Endothelial cell of umbilical vein (primary cell): ENCODE measurements around the gene ZNF524. TPM values are rescaled to one million over a fixed set of nuclear protein-coding genes. Genes with fewer than 3 reads are reported as not detected.

Source experiments
- BruUV-seq: library from RNA; stranded (reverse); fragments of 400-500 nt; replicated peaks from 2 replicates; lab custom pipeline; 2021; lab: Mats Ljungman, UMichigan
- CTCF ChIA-PET: fragments of 300-600, 350-600 bp; sonication (Branson Sonifier 250); formaldehyde crosslinking; loops from one replicate; lab custom pipeline; 2021; ENCODE audit warnings: antibody characterized with exemption, inconsistent platforms; lab: Charles Lee
- POLR2A ChIA-PET: fragments of 300-600, 350-600 bp; sonication (Branson Sonifier 250); formaldehyde crosslinking; loops from one replicate; lab custom pipeline; 2021; ENCODE audit warnings: antibody characterized with exemption, inconsistent platforms; lab: Charles Lee
- DNase-seq: peaks from one replicate; pipeline ENCODE4 v3.0.0-alpha.2; 2011; ENCODE audit warnings: low read depth, low spot score
- FAIRE-seq: peaks from 2 replicates; lab custom pipeline; 2011; peaks lifted over from hg19 to GRCh38; lab: Jason Lieb, UNC
- H2AFZ ChIP-seq: 2 replicates; pipeline ENCODE4 v1.6.0; 2012; ENCODE audit warnings: low read depth, low read length, control low read depth, inconsistent platforms
- H3K27ac ChIP-seq: 2 replicates; pipeline ENCODE4 v1.5.1; 2011; ENCODE audit warnings: low read depth, mild to moderate bottlenecking, control low read depth, low read length, moderate library complexity; ENCODE audit not compliant: insufficient read depth
- H3K27me3 ChIP-seq, 2 experiments: 2 replicates each; pipeline versions ENCODE4 v1.6.0 to v1.6.1; 2011; ENCODE audit warnings: low read length in 2 of 2, mixed read lengths in 1 of 2; ENCODE audit not compliant: control insufficient read depth in 2 of 2, insufficient read depth in 2 of 2
- H3K36me3 ChIP-seq, 2 experiments: 2 replicates in 1 of 2; 3 replicates in 1 of 2; pipeline ENCODE4 v1.5.1; 2011; ENCODE audit warnings: low read length in 2 of 2, mild to moderate bottlenecking in 1 of 2, moderate library complexity in 1 of 2; ENCODE audit not compliant: control insufficient read depth in 2 of 2, insufficient read depth in 2 of 2; ENCODE audit errors: extremely low read depth in 1 of 2
- H3K4me1 ChIP-seq: 3 replicates; pipeline ENCODE4 v1.5.1; 2011; ENCODE audit warnings: mild to moderate bottlenecking, low read length; ENCODE audit not compliant: control insufficient read depth, insufficient read depth; ENCODE audit errors: extremely low read depth
- H3K4me2 ChIP-seq: 2 replicates; pipeline ENCODE4 v1.6.1; 2011; ENCODE audit warnings: low read length, control low read depth, mixed read lengths; ENCODE audit not compliant: insufficient read depth
- H3K4me3 ChIP-seq, 3 experiments: fragments of 200-600 bp in 1 of 3; sonication (generic), shearing (Covaris generic) in 1 of 3; replicated peaks in 1 of 3; 2 replicates each; pipeline ENCODE4 v1.5.1; 2011 to 2016; ENCODE audit warnings: control low read depth in 3 of 3, low read length in 3 of 3, mild to moderate bottlenecking in 2 of 3, inconsistent platforms in 1 of 3, low read depth in 1 of 3, moderate library complexity in 1 of 3; ENCODE audit not compliant: insufficient read depth in 1 of 3
- H3K79me2 ChIP-seq: 2 replicates; pipeline ENCODE4 v1.6.0; 2012; ENCODE audit warnings: low read length, inconsistent platforms; ENCODE audit not compliant: control insufficient read depth, insufficient read depth
- H3K9ac ChIP-seq: replicated peaks from 2 replicates; pipeline ENCODE3; 2011; ENCODE audit warnings: low read length, control low read depth; ENCODE audit not compliant: insufficient read depth; ENCODE audit errors: extremely low read depth
- H3K9me1 ChIP-seq: replicated peaks from 3 replicates; pipeline ENCODE4 v1.6.0; 2011; ENCODE audit warnings: mild to moderate bottlenecking, low read length; ENCODE audit not compliant: control insufficient read depth, insufficient read depth; ENCODE audit errors: extremely low read depth
- H3K9me3 ChIP-seq: replicated peaks from 2 replicates; pipeline ENCODE4 v1.5.1; 2012; ENCODE audit warnings: low read length, inconsistent platforms; ENCODE audit not compliant: control insufficient read depth, insufficient read depth
- H4K20me1 ChIP-seq: replicated peaks from 2 replicates; pipeline ENCODE3; 2011; ENCODE audit warnings: mild to moderate bottlenecking, low read length; ENCODE audit not compliant: control insufficient read depth, insufficient read depth; ENCODE audit errors: extremely low read depth
- CTCF ChIP-seq, 2 donors: IDR thresholded peaks; 1 replicate in 1 of 2; 2 replicates in 1 of 2; pipeline ENCODE4 v1.5.1; 2011; ENCODE audit warnings: low read length in 2 of 2, mild to moderate bottlenecking in 2 of 2, moderate library complexity in 2 of 2, control low read depth in 1 of 2, inconsistent platforms in 1 of 2, low read depth in 1 of 2; ENCODE audit not compliant: insufficient read depth in 1 of 2; ENCODE audit errors: extremely low read depth in 1 of 2
- EZH2 ChIP-seq: IDR thresholded peaks from 2 replicates; pipeline ENCODE4 v1.6.1; 2012; ENCODE audit warnings: borderline replicate concordance, low read depth, mild to moderate bottlenecking, moderate library complexity, low read length, inconsistent platforms; ENCODE audit not compliant: severe bottlenecking
- FOS ChIP-seq: IDR thresholded peaks from 2 replicates; pipeline ENCODE4 v1.6.1; 2011; ENCODE audit warnings: mild to moderate bottlenecking, low read length, moderate library complexity, borderline replicate concordance; ENCODE audit not compliant: insufficient read depth
- GATA2 ChIP-seq: IDR thresholded peaks from 2 replicates; pipeline ENCODE4 v1.7.0; 2011; ENCODE audit warnings: low read depth, mild to moderate bottlenecking, moderate library complexity, mixed read lengths, low read length; ENCODE audit not compliant: insufficient read length, insufficient read depth
- JUN ChIP-seq: IDR thresholded peaks from 2 replicates; pipeline ENCODE4 v1.6.1; 2011; ENCODE audit warnings: borderline replicate concordance, low read depth; ENCODE audit not compliant: insufficient read length, insufficient read depth
- MAX ChIP-seq: IDR thresholded peaks from 2 replicates; pipeline ENCODE4 v1.6.1; 2011; ENCODE audit not compliant: insufficient read depth, insufficient read length
- MYC ChIP-seq: IDR thresholded peaks from one replicate; pipeline ENCODE4 v1.6.1; 2011; ENCODE audit warnings: mild to moderate bottlenecking, low read depth, low read length
- POLR2A ChIP-seq: IDR thresholded peaks from 2 replicates; pipeline ENCODE4 v1.6.1; 2012; ENCODE audit warnings: low read depth, mild to moderate bottlenecking, control low read depth, low read length
- POLR2AphosphoS5 ChIP-seq: IDR thresholded peaks from 2 replicates; pipeline ENCODE4 v1.6.1; 2012; ENCODE audit warnings: low read depth, mild to moderate bottlenecking, control low read depth, low read length, moderate library complexity; ENCODE audit not compliant: insufficient read depth
- dilution Hi-C: fragments of 300-500 bp; cut with MboI; formaldehyde crosslinking; loops from one replicate; pipeline ENCODE4 v1.15.0; 2019; ENCODE audit warnings: low sequenced_read_pairs; ENCODE audit not compliant: extremely low pct_ligation_motif_present
- intact Hi-C: fragments of 100-400 bp; cut with micrococcal nuclease; formaldehyde crosslinking; loops from one replicate; pipeline ENCODE4 v1.10.0; 2022
- polyA plus RNA-seq, 4 experiments: library from polyadenylated mRNA; depleted of rRNA in 3 of 4; stranded (reverse) in 3 of 4; unstranded in 1 of 4; fragments of >200 nt; gene quantifications; 2 replicates each; pipeline versions ENCODE4 v1.2.1 to v1.2.3, GENCODE V29; 2011 to 2012; ENCODE audit warnings: missing spikeins in 1 of 4
- total RNA-seq: library from RNA; stranded (reverse); gene quantifications from 2 replicates; pipeline ENCODE4 v1.2.3, GENCODE V29; 2021

ZNF524 gene
- total and polyA plus RNA-seq, 2 donors (not counting 3 experiments of a cell fraction or from before 2014, with no cell fraction given): 15.2 to 15.4 TPM

- Histone ChIP-seq H3K9me3 (no peaks in the 10 kb centered on the region), H3K4me2 (no peak overlapping the region), H3K4me3 (no peak overlapping the region), H3K4me1 (peaks cover 10% of the 10 kb centered on the region), H3K27ac (no peak overlapping the region), H4K20me1 (no peaks in the 10 kb centered on the region), H3K79me2 (no peaks in the 10 kb centered on the region), H3K9ac (no peak overlapping the region), H3K27me3 (peaks cover 0 to 3% of the 10 kb centered on the region in 2 experiments), H2AFZ (no peak overlapping the region), H3K9me1 (no peaks in the 10 kb centered on the region), H3K36me3 (no peaks in the 10 kb centered on the region)
- FAIRE-seq: no peak
- TF ChIP-seq MYC: no peak
- no peak for TF ChIP-seq POLR2AphosphoS5
- no peak for TF ChIP-seq EZH2
- no peak for TF ChIP-seq MAX
- TF ChIP-seq JUN: no peak
- no peak for TF ChIP-seq POLR2A
- no TSS peak for BruUV-seq
- ChIA-PET POLR2A (no interaction called here), CTCF (no interaction called here)
- dilution Hi-C loops: no loop called here
- intact Hi-C loops: no loop called here
- no peak for DNase-seq
Measured at GRCh38 chr19:55554302-55554701, 45.8 kb upstream of the ZNF524 start.

- no peak overlapping the region for H3K4me3 ChIP-seq
- ChIA-PET POLR2A (no interaction called here), CTCF (interaction anchor here (0.6 kb wide), 1 partner anchor 279 kb away, joined by 4 read pairs; no protein-coding TSS in a partner anchor)
- peaks cover 7% of the 10 kb centered on the region for H3K4me1 ChIP-seq
- no TSS peak for BruUV-seq
- H3K27ac ChIP-seq: no peak overlapping the region
- H3K4me2 ChIP-seq: no peak overlapping the region
- no peak overlapping the region for H2AFZ ChIP-seq
- intact Hi-C loops: no loop called here
- FAIRE-seq (no peak), DNase-seq (no peak)
- H3K9ac ChIP-seq: no peak overlapping the region
- dilution Hi-C loops: no loop called here
- no peaks in the 10 kb centered on the region for H3K9me3 ChIP-seq
- H3K27me3 ChIP-seq: peaks cover 0 to 3% of the 10 kb centered on the region in 2 experiments
- no peaks in the 10 kb centered on the region for H3K9me1 ChIP-seq
- TF ChIP-seq FOS: no peak
- no peak for TF ChIP-seq JUN
- TF ChIP-seq MAX: no peak
- TF ChIP-seq POLR2A: no peak
- TF ChIP-seq GATA2: no peak
- TF ChIP-seq CTCF (IDR thresholded peaks at IDR 0.05; ENCODE audit: extremely low read depth in 1 of 2, insufficient read depth in 1 of 2, low read depth in 1 of 2, low read length in 2 of 2): no peak
- TF ChIP-seq POLR2AphosphoS5: no peak
- no peak for TF ChIP-seq MYC
- no peak for TF ChIP-seq EZH2
- no peaks in the 10 kb centered on the region for H4K20me1 ChIP-seq
- no peaks in the 10 kb centered on the region for H3K36me3 ChIP-seq
- no peaks in the 10 kb centered on the region for H3K79me2 ChIP-seq
Measured at GRCh38 chr19:55554741-55555152, 45.3 kb upstream of the ZNF524 start.
